Naive B cell (primary cell): Measurements from ENCODE around the gene SACM1L. TPM values are rescaled to one million over a fixed set of nuclear protein-coding genes. Genes with fewer than 3 reads are reported as not detected.
A peak's percentile ranks its signal among the peaks of the same experiment; 100 is the strongest.

Experiments used
- ATAC-seq, 2 donors: fragments of 150-1000 bp; cut with Tn5 transposase; 2 replicates each; pipeline ENCODE4 v1.10.0; 2021; ENCODE audit warnings: low read depth in 2 of 2, mild to moderate bottlenecking in 2 of 2, moderate library complexity in 2 of 2
- DNase-seq: peaks from one replicate; pipeline ENCODE4 v3.0.0; 2022
- H3K27ac Mint-ChIP-seq, 6 donors: one replicate each; pipeline ENCODE4 v1.8.0; 2020 to 2022; ENCODE audit warnings: mild to moderate bottlenecking in 6 of 6, mixed read lengths in 6 of 6, moderate library complexity in 5 of 6, inconsistent platforms in 2 of 6
- H3K27me3 Mint-ChIP-seq, 3 donors: one replicate each; pipeline ENCODE4 v1.8.0; 2021 to 2022; ENCODE audit warnings: mixed read lengths in 3 of 3, mild to moderate bottlenecking in 1 of 3
- H3K36me3 Mint-ChIP-seq, 2 donors: one replicate each; pipeline ENCODE4 v1.8.0; 2020 to 2022; ENCODE audit warnings: mixed read lengths in 2 of 2, inconsistent platforms in 1 of 2, mild to moderate bottlenecking in 1 of 2
- H3K4me1 Mint-ChIP-seq, 3 donors: one replicate each; pipeline ENCODE4 v1.8.0; 2020 to 2022; ENCODE audit warnings: mixed read lengths in 3 of 3, inconsistent platforms in 1 of 3, mild to moderate bottlenecking in 1 of 3, moderate library complexity in 1 of 3
- H3K4me3 Mint-ChIP-seq, 8 donors: one replicate each; pipeline ENCODE4 v1.8.0; 2020 to 2022; ENCODE audit warnings: mild to moderate bottlenecking in 8 of 8, mixed read lengths in 8 of 8, moderate library complexity in 8 of 8, inconsistent platforms in 2 of 8
- H3K9me3 Mint-ChIP-seq, 7 donors: one replicate each; pipeline ENCODE4 v1.8.0; 2020 to 2022; ENCODE audit warnings: mixed read lengths in 7 of 7, mild to moderate bottlenecking in 5 of 7, inconsistent platforms in 2 of 7, moderate library complexity in 1 of 7
- polyA plus RNA-seq, 6 donors: library from polyadenylated mRNA; unstranded; fragments of 300-500 nt; fragmentation: Illumina TruSeq; gene quantifications; one replicate each; pipeline ENCODE4 v1.2.3, GENCODE V29; 2021; ENCODE audit warnings: low read depth in 6 of 6

Gene SACM1L
- polyA plus RNA-seq, 6 donors from 2014 or later, result 7.3 to 19.2 (median 15.4) TPM

DNA sequence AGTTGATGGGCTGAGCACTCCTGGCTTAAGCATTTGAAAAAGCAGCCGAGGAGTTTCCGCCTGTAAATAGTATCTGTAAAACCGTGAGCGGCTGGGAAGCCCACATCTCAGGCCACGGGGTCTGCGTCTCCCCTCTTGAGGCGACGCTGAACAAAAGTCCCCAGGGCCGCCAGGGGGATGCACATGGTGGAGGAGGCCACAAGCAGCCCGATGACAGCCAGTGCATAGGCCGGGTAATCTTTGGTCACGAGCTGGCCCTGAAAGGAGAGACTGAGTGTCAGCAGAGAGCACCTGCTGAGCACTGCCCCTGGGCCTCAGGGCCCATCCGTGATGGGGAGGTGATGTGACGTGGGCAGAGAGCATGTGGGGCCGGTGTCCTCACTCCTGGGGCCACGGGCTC, 69.7 kb downstream of the SACM1L start:
- Mint-ChIP-seq H3K27me3 (peaks cover 0 to 12% (median 5%) of the 10 kb centered on the region in 3 donors), H3K36me3 (peaks cover 0 to 8% of the 10 kb centered on the region in 2 donors), H3K4me3 (no peak overlapping the region), H3K27ac (no peak overlapping the region), H3K9me3 (no peaks in the 10 kb centered on the region), H3K4me1 (peaks cover 0 to 4% (median 3%) of the 10 kb centered on the region in 3 donors)
- DNase-seq (no peak), ATAC-seq (no peak)

DNA sequence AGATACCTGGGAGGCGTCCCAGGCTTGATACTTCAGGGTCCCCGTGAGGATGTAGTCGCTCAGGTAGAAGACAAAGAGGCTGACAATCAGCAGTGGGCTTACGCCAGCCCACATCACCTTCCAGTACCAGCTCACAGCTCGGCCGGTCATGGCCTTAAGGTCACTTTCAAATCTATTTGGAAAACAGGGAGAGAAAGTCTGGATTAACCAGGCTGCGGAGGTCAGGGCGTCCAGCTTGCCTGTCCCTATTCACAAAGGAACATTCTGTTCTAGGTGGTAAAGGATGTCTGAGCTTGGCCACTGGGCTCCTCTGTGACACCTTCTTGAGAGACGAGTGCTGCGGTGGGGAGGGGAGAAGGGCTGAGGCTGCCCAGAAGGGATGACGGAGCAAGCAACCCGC, 70.7 kb downstream of the SACM1L start:
- Mint-ChIP-seq H3K36me3 (no peaks in the 10 kb centered on the region), H3K9me3 (no peaks in the 10 kb centered on the region), H3K4me3 (no peak overlapping the region), H3K27ac (peak overlapping the region in 2 of 6 donors; percentile 37 to 54), H3K4me1 (peaks cover 0 to 4% (median 3%) of the 10 kb centered on the region in 3 donors), H3K27me3 (peaks cover 4 to 12% (median 8%) of the 10 kb centered on the region in 3 donors)
- DNase-seq (no peak), ATAC-seq (no peak)

DNA sequence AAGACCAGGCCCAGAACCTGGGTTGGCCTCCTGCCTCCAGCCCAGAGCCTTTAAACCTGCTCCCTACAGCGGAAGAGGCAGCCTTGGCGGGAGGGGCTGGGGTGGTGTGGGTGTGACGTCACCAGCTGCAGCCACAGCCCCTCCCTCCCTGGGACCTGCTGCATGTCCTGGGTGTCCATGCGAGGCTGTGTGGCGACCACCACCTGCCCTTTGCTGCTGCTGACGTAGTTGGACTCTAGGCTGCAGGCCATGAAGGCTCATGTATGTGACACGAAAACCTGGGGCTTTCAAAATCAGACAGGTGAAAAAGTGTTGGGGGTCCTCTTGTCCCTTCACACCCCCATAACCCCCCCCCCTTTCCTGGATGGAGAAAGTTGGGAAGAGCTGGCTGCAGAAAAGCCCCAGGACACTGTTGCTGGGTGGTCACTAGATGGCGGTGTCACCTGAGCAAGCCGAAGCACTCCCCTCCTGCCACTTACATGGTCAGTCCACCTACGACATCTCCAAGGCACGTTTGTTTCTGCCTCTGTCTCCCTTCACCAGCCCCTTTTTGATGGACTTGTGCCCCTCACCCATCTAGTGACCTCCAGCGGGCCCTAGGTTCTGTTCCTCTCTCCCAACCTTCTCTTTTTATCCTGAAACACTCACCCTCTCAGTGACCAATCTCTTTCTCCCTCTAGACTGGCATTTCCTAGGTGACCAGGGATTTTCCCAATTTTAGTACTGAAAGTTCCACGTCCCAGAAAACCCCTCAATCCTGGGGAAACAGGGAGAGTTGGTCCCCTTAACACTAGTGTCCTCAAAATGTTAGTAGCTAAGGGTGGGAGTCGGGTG, 71.9 kb downstream of the SACM1L start:
- peak in 1 of 2 donors; percentile 52 for ATAC-seq
- peaks cover 0 to 4% (median 3%) of the 10 kb centered on the region in 3 donors for H3K4me1 Mint-ChIP-seq
- DNase-seq, result peak; percentile 18

DNA sequence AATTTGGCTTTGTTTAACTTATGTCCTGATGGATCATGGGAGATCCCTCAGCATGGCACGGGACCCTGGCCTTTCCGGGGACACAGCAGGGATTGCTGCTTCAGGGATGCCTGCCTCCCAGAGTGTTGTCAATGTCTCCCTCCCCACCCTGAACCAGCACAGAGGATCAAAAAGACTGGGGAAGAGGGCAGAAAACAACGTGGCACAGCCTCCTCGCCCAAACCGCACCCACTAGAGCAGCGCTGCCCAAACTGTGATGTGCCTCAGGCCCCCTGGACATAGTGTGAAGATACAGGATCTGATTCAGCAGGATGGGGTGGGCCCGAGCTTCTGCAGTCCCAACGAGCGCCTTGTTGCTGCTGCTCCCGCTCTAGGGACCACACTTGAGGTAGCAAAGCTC, 72.6 kb downstream of the SACM1L start:
- ATAC-seq (no peak), DNase-seq (no peak)
- peaks cover 4 to 18% (median 8%) of the 10 kb centered on the region in 3 donors for H3K27me3 Mint-ChIP-seq
- H3K4me3 Mint-ChIP-seq, result no peak overlapping the region
- H3K9me3 Mint-ChIP-seq, result peaks cover 0 to 6% (median 1%) of the 10 kb centered on the region in 7 donors
- H3K4me1 Mint-ChIP-seq, result peaks cover 0 to 4% (median 3%) of the 10 kb centered on the region in 3 donors
- H3K27ac Mint-ChIP-seq, result no peak overlapping the region
- no peaks in the 10 kb centered on the region for H3K36me3 Mint-ChIP-seq

More for the DNA sequence above, 71.9 kb downstream of the SACM1L start:
- no peak overlapping the region for H3K4me3 Mint-ChIP-seq
- H3K9me3 Mint-ChIP-seq, result peaks cover 0 to 2% (median 0%) of the 10 kb centered on the region in 7 donors
- H3K27me3 Mint-ChIP-seq, result peaks cover 4 to 12% (median 8%) of the 10 kb centered on the region in 3 donors
- H3K27ac Mint-ChIP-seq, result no peak overlapping the region
- H3K36me3 Mint-ChIP-seq, result no peaks in the 10 kb centered on the region

DNA sequence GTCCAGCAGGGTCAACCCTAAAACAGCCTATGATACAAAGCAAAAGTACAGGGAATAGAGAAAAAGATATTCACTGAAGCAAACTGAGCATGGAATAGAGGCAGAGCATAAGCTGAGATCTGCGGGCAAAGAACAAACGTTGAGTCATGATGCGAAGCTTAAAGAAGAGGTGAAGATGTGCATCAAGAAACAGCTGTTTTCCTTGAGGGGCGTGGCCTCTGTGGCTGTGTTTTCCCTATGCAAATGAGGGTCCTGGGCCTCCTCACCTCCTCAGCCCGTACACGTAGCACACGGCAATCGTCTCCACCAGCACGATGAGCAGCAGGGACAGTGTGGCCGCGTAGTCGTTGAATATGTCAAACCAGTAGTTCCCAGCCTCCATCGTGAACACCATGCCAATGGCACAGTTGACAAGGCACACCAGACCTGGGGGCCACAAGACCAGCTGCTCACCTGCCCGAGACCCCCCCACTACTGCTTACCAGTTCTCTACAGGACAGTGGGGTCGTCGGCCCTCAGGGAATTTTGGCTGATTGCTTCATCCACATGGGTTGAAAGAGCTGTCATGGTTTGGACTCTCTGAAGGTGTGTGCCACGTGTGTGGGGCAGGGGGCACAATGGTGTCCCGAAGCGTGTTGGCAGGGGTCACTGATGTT, 73.6 kb downstream of the SACM1L start:
- H3K36me3 Mint-ChIP-seq, result peaks cover 7 to 8% of the 10 kb centered on the region in 2 donors
- peaks cover 0 to 4% (median 3%) of the 10 kb centered on the region in 3 donors for H3K4me1 Mint-ChIP-seq
- DNase-seq (no peak), ATAC-seq (no peak)
- no peak overlapping the region for H3K27ac Mint-ChIP-seq
- no peak overlapping the region for H3K4me3 Mint-ChIP-seq
- H3K9me3 Mint-ChIP-seq, result peaks cover 4 to 16% (median 6%) of the 10 kb centered on the region in 7 donors
- peaks cover 4 to 24% (median 8%) of the 10 kb centered on the region in 3 donors for H3K27me3 Mint-ChIP-seq

DNA sequence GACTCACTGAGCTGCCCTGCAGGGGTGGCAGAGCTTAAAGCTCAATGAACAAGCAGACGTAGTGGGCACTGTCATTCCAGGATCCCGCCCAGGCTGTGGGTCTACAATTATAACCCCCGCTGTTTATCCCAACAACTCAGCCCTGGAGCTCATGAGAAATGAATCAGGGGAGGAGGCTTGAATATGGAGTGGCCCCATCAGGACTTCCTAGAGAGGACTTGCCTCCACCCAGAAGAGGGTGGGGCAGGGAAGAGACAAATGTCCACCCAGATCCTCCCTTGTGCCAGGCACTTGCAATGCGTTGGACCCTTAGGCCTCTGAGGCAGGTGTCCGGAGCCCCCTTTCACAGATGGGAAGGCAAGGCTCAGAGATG, 74.1 kb downstream of the SACM1L start:
- no peak for DNase-seq
- Mint-ChIP-seq H3K9me3 (peaks cover 4 to 16% (median 7%) of the 10 kb centered on the region in 7 donors), H3K4me1 (peaks cover 0 to 4% (median 3%) of the 10 kb centered on the region in 3 donors), H3K27me3 (peaks cover 4 to 29% (median 8%) of the 10 kb centered on the region in 3 donors), H3K36me3 (peaks cover 7 to 8% of the 10 kb centered on the region in 2 donors), H3K4me3 (no peak overlapping the region), H3K27ac (peak overlapping the region in 1 of 6 donors; percentile 28)
- ATAC-seq, result no peak

DNA sequence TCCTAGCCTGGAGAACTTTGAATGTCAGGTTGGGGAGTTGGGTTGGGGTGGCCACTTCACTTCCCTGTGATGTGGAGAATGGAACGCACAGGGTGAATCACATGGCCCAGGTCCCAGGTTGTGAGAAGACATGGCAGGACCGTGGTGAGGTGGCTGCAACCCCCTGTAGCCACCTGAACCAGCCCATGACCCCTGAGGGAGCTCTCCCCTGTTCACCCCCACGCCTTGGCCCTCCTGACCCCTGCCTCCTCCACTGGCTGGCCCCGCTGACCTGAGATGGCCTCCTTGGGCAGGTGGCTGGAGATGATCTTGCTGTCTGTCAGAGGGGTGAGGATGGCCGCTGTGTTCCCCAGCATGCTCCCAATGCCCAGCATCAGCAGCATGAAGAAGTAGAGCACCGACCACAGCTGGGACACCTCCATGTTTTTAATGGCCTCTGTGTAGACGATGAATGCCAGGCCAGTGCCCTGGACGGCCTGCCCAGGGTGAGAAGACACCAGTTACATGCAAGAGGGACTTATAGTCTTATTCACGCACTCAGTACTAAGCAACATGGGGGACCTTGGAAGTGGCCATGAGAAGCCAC, 76.2 kb downstream of the SACM1L start:
- peaks cover 0 to 4% (median 3%) of the 10 kb centered on the region in 3 donors for H3K4me1 Mint-ChIP-seq
- ATAC-seq (no peak), DNase-seq (no peak)
- peaks cover 7 to 8% of the 10 kb centered on the region in 2 donors for H3K36me3 Mint-ChIP-seq
- no peak overlapping the region for H3K4me3 Mint-ChIP-seq
- H3K27me3 Mint-ChIP-seq, result peaks cover 4 to 23% (median 8%) of the 10 kb centered on the region in 3 donors
- H3K9me3 Mint-ChIP-seq, result peaks cover 4 to 16% (median 7%) of the 10 kb centered on the region in 7 donors
- no peak overlapping the region for H3K27ac Mint-ChIP-seq

DNA sequence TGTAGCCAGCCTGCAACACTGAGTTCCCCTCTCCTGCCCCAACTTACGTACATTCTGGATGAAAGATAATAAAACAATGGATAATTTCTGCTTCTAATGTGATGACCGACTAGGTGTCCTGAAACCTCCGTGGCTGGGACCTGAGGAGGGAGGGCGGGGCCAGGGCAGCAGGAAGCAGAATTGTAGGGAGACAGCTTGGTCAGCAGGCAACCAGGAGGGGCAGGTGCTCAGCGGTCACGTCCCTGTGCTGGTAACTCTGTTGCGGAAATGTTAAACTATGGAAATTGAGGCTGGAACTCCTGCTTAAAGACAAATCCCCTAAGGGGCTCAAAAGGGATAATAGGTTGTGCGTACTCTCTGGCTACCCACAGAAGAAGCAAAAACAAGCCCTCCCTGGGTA, 76.8 kb downstream of the SACM1L start:
- Mint-ChIP-seq H3K36me3 (peaks cover 7 to 8% of the 10 kb centered on the region in 2 donors), H3K4me3 (no peak overlapping the region), H3K9me3 (peaks cover 4 to 16% (median 7%) of the 10 kb centered on the region in 7 donors)

DNA sequence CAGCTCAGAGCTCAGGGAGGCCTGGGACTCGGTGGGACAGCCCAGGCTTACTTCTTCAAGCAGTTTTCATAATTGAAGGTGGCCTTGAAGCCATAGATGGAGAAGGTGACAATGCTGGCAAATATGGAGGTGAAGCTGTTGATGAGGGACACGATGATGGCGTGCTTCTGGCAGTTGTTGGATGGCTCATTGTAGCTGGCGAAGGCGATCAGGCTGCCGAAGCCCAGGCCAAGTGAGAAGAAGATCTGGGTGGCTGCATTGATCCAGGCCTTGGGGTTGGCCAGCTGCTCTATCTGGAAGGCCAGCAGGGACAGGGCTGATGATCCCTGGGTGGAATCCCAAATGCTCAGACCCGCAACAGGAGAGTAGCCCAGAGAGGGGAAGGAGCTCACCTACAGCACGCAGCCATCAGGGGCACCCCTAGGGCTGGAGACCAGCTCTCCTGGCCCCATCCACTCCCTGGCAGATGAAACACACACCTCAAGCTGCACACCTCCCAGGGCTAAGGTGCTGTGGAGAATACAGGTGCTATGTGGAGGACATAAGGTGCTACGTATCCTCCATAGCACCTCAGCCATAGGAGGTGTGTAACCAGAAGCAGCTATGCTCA, 82.1 kb downstream of the SACM1L start:
- ATAC-seq (no peak), DNase-seq (no peak)
- Mint-ChIP-seq H3K4me3 (no peak overlapping the region), H3K27me3 (peaks cover 0 to 28% (median 23%) of the 10 kb centered on the region in 3 donors), H3K36me3 (peaks cover 7 to 8% of the 10 kb centered on the region in 2 donors), H3K4me1 (peaks cover 0 to 6% (median 0%) of the 10 kb centered on the region in 3 donors), H3K27ac (no peak overlapping the region), H3K9me3 (peaks cover 4 to 16% (median 6%) of the 10 kb centered on the region in 7 donors)

More for the DNA sequence above, 76.8 kb downstream of the SACM1L start:
- H3K27me3 Mint-ChIP-seq, result peaks cover 4 to 23% (median 8%) of the 10 kb centered on the region in 3 donors
- H3K4me1 Mint-ChIP-seq, result peaks cover 0 to 4% (median 3%) of the 10 kb centered on the region in 3 donors
- ATAC-seq (no peak), DNase-seq (no peak)
- H3K27ac Mint-ChIP-seq, result no peak overlapping the region

DNA sequence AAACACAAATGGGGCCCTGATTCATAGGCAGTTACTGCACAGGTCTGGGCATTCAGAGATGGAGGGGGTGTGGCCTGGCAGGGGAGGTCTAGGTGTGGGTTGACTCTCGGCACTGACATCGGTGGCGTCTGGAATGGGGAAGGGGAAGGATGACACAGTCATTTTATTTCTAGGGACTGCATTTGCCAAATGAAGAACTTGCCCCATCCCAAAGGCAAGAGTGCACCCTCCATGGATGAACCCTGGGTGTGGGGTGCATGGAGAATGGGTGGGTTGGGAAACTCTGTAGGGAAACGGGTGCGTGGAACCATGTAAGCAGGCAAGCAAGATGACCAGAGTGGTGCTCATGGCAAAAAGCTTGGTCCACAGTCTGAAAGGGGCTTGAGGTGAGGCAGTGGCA, 82.6 kb downstream of the SACM1L start:
- peak overlapping the region in 1 of 6 donors; percentile 22 for H3K27ac Mint-ChIP-seq
- H3K4me3 Mint-ChIP-seq, result no peak overlapping the region
- ATAC-seq (no peak), DNase-seq (no peak)
- H3K27me3 Mint-ChIP-seq, result peaks cover 0 to 23% (median 23%) of the 10 kb centered on the region in 3 donors
- H3K4me1 Mint-ChIP-seq, result peaks cover 0 to 6% (median 0%) of the 10 kb centered on the region in 3 donors
- H3K36me3 Mint-ChIP-seq, result peaks cover 7 to 8% of the 10 kb centered on the region in 2 donors
- peaks cover 4 to 10% (median 6%) of the 10 kb centered on the region in 7 donors for H3K9me3 Mint-ChIP-seq

DNA sequence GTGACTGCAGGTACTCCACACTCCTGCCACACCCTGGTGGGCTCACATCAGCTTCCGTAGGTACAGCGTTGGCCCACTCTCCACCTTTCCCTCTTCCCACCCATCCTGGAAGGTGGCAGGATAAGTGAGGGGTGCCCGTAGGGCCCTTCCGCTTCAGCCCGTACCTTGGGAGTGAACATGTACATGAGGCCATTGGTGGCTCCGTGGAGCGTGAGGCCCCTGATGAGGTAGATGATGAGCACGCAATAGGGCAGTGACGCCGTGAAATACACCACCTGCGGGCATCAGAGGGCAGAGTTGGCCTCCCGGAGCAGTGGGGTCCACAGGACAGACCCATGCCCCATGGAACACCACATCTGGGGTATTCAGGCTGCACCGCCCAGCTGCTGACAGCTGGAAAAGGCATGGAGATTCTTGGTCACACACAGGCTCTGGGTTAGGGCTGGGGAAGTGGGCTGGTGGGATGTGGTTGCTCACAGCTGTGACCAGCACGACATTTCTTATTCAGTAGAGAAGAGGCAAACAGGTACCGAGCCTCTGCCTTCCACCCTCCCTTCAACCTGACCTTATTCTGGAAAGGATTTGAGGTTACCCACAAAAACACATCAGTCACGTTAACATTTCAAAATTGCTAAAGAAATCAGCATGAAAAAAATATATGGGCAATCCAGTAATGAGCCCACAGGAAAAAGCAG, 83.3 kb downstream of the SACM1L start:
- peaks cover 0 to 6% (median 0%) of the 10 kb centered on the region in 3 donors for H3K4me1 Mint-ChIP-seq
- H3K27me3 Mint-ChIP-seq, result peaks cover 0 to 23% (median 21%) of the 10 kb centered on the region in 3 donors
- no peak overlapping the region for H3K4me3 Mint-ChIP-seq
- H3K9me3 Mint-ChIP-seq, result peaks cover 1 to 5% (median 3%) of the 10 kb centered on the region in 7 donors
- DNase-seq, result no peak
- no peak overlapping the region for H3K27ac Mint-ChIP-seq
- peaks cover 3% of the 10 kb centered on the region in 2 donors for H3K36me3 Mint-ChIP-seq
- ATAC-seq, result no peak

DNA sequence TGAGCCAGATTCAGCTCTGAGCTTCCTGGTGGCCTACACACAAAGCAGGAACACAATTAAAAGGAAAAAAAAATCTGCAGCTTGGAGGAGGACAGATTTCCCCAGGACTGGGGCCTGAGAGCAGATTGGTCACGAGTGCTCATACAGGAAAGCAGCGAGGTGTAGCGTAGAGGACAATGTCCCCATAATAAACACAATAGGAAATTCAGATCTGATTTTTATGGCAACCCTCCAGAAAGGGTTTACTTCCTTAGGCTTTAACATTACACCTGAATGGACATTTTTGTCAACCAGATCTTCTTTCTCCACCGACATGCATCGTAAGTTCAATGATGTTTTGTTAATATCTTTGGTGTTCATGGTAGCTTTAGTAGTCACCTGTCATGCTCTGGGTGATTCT, 83.9 kb downstream of the SACM1L start:
- Mint-ChIP-seq H3K27ac (peak overlapping the region in 1 of 6 donors; percentile 17), H3K4me1 (peaks cover 0 to 6% (median 0%) of the 10 kb centered on the region in 3 donors), H3K4me3 (no peak overlapping the region), H3K27me3 (peaks cover 0 to 23% (median 15%) of the 10 kb centered on the region in 3 donors), H3K9me3 (no peaks in the 10 kb centered on the region), H3K36me3 (no peaks in the 10 kb centered on the region)
- no peak for ATAC-seq
- DNase-seq, result no peak
